Measurements from ENCODE around the gene DEFB108B. TPM values are rescaled to one million over a fixed set of nuclear protein-coding genes. Genes with fewer than 3 reads are reported as not detected.

Gene DEFB108B
- total RNA-seq, 1 donor from 2014 or later: not detected

Other genes with a start within 250 kb of the DEFB108B start
- not detected in 2 replicates for gene DEFB131B, start 45.3 kb downstream of the DEFB108B start, total RNA-seq (ENCODE audit: low replicate concordance)
- 9.7 and 15.6 TPM in 2 replicates for gene XNDC1N, start 95.4 kb downstream of the DEFB108B start, total RNA-seq (ENCODE audit: low replicate concordance)
- 44.3 and 49.7 TPM in 2 replicates for gene RNF121, start 95.8 kb downstream of the DEFB108B start, total RNA-seq (ENCODE audit: low replicate concordance)
- 10.6 and 15.7 TPM in 2 replicates for gene IL18BP, start 165.7 kb downstream of the DEFB108B start, total RNA-seq (ENCODE audit: low replicate concordance)
- 183 and 225 TPM in 2 replicates for gene NUMA1, start 247.3 kb downstream of the DEFB108B start, total RNA-seq (ENCODE audit: low replicate concordance)
- gene LRRC51, start 247.7 kb downstream of the DEFB108B start, total RNA-seq (ENCODE audit: low replicate concordance): 7.9 and 14.7 TPM in 2 replicates